NCI-H1092 (cell line): ENCODE measurements around the gene FAM13C.

Experiments
- DNase-seq: peaks from one replicate; lab custom pipeline; 2025; lab: John Stamatoyannopoulos, UW

The FAM13C gene

DNA sequence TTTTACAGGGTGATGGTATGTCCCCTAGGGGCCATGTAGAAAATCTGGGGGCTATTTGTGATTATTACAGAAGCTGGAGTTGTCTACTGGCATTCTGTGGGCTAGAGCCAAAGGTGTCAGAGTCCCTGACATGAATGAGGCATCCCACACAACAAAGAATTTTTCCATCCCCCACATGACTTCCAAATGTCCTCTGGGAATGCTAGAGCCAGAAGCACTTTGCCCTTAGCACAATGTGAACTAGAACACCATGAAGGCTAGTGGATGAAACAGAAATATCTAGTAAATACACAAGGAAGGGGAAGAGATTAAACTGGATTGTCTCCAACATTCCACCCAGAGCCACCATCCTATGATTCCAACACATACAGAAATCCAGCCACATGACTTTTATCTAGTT is 46.9 kb downstream of the FAM13C start:
- DNase-seq: no peak

DNA sequence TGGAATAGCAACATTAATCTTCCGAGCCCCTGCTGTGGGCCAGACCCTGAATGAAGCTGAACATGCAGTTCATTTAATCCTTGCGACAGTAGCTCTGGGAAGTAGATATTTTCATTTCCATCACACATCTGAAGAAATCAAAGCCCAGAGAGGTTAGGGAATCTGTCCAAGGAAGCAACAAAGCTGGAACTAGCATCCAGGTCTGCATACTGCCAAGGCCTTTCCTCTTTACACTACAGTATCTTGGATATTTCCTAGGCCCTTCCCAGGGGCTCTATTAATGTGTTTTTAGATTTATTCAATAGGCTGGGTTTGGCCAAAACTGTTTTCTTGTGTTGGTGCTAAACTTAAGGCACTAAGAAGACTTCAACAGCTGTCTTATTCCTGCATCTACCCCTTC is 48.1 kb downstream of the FAM13C start:
- no peak for DNase-seq

DNA sequence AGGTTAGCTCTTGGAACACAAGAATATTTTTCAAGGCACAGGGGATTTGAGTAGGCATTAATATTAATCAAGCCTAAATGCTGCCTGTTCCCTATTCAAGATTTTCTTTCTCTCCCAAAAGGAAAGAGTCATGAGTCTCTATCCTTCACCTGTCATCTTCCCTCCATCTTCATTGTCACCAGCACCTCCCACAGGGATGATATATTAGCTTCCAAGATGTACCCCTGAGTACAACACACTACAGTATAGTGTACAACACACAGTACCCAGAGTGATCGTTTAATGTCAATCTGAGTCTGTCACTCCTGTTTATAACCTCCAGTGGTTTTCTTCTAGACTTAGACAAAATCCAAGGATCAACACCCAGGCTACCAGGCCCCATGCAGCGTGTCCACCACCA is 50.1 kb downstream of the FAM13C start:
- DNase-seq: no peak

DNA sequence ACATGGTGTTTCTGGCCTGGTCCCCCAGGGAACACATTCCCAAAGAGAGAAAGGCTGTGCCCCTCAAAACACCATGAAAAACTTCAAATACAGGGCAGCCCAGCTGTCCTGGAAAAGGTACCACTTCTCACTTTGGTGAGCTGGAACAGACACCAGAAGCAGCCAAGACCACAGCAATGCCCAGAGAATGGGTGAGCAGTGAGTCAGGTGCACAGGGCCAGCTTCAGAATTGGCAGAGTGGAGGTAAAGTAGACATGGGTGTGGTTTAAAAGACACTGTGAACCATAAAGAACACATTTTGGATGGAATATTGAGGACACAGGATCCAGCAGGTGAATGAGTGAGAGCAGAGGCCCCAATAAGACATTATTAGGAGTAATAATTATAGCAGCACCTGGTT is 51.3 kb downstream of the FAM13C start:
- no peak for DNase-seq

DNA sequence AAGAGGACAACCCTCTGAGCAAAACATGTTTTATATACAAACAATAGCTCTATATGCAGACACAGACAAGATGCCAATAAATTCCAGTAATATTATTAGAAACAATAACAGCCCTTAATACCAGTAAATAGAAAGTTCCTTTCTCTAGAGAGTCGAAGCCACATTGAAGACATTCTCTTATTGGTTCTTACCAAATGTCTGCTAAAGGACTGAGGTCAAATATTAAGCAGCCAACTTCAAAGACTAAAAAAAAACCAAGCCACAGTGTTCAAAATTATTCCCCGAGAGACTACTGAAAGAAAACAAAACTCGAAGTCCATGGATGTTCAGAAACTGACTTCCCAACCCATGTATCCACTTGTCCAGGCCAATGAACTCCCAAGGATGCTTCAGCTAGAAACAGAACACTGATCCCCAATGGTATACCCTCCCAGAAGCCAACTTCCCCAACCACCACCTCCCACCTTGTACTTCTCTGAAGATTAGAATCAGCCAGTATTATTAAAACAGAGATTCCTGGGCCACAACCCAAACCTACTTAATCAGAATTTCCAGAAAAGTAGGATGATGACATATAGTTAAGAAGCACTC is 51.9 kb downstream of the FAM13C start:
- DNase-seq: no peak

DNA sequence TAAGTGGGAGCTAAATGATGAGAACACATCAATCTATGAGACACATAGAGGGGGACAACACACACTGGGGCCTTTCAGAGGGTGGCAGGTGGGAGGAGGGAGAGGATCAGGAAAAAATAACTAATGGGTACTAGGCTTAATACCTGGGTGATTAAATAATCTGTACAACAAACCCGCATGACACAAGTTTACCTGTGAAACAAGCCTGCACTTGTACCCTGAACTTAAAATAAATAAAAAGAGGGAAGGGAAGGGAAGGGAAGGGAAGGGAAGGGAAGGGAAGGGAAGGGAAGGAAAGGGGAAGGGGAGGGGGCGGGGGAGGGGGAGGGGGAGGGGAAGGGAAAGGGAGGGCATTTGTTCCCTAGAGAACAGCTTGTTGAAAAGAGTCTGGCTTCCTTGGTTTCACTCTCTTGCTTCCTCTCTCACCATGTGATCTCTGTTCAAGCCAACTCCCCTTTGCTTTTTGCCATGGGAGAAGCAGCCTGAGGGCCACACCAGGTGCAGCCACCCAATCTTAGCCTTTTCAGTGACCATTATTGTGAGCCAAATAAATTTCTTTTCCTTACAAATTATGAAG is 57.7 kb downstream of the FAM13C start:
- no peak for DNase-seq

DNA sequence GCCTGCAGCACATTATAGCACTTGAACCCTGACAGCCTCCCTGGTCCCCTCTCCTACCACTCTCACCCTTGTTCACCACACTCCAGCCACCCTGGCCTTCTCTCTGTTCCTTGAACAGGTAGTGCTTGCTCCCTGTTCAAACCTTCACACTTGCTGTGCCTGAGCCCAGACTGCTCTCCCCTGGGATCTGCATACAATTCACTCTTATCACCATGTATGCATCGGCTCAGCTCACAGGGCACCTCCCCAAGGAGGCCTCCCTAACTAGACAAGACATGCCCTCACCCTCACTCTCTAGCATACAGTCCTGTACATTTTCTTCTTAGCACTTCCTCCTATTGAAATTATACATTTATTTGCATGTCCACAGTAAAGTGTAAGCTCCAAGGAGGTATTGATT is 59.3 kb downstream of the FAM13C start:
- DNase-seq: no peak

DNA sequence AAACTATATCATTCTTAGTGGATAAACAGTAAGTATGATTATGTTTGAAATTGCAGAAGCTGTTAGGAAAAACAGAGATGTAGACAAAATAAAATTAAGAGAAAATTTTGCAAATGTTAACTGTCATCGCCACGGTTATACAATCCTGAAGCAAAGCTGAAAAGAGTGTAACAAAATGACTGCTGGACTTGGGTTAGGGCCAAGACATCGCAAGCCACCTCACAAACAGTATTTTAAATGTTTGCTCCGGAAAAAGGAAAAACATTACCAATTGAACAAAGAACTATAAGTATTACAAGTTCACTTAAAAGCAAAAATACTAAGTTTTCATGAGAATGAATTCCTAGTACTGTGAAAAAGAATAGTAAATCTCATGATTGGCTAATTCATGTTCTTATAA is 60.0 kb downstream of the FAM13C start:
- no peak for DNase-seq

DNA sequence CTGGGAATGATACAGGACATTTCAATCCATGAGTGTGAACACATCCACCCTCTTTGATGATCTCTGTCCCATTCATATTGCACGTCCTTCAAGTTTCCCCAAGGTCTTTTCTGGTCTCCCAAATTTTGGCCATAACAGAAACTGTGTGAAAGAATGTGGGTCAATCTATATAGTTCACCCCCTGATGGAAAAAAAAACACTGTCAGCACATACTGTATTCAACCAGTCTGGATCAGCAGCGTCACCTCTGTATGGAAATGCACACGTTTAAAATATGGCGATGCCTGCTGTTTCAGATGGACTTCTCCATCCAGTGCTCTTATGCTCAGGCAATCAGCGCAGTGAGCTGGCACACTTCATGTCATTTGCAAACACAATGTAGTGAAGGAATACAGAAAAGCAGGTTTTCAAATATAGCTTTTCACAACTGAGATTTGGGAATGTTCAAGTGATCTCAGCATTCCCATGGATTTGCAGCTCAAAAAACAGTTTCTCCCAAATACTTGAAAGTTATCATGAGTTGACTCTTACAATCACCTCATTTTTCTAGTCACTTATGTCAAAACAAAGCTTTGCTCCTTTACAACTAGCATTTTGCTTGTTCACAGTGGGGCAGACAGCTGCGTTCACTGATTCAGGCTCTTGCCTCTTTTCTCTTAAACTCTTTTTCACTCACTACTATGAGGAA is 61.1 kb downstream of the FAM13C start:
- no peak for DNase-seq

DNA sequence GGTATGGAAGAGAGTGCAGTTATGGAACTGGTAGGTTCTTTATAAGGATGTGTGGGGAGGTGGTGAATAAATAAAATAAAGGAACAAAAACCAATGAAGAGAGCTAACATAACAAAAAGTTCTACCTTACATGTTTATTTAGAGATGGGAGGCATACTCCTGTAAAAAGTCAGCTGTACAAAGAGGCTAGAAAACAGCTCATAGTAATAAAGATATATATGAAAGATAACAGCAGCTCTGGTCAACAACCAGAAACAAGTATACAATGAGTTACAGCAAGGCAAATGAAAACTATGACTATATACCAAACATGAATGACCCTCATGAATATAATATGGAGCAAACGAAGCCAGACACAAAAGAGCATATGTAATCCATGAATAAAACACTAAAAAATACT is 62.0 kb downstream of the FAM13C start:
- DNase-seq: no peak

DNA sequence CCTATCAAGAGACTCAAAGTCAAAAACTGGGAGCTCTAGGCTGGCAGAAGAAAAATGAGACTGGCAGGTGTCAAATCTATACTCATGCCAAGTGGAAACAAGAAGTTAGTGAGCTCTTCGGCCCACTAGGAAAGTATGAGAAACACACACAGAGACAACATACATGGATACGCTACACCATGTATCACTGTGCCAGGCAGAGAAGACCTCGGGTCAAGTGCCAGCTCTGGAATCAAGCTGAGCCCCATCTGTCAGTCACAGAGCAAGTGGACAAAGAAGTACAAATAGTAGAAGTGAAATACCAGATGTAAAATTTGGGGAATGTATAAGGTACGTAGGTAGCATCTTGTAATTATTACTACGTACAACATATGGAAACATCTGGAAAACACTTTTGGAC is 62.4 kb downstream of the FAM13C start:
- DNase-seq: no peak

DNA sequence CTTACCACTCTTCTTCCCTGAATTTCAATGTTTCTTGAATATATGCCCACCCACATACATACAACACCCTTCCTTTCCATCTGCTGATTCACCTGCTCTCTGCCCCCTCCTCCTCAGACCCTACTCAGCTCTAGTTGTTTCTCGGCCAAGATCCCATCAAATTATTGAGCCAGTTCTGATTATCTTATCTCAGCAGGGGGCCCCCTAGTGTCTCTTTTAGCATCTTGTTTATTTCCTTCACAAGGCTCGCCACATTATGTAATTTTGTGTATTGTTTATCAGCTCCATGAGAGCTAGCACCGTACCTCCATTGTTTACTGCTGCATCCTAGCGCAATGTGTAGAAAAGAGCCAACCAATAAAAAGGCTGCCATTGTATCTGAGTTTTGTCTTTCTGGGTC is 71.9 kb downstream of the FAM13C start:
- no peak for DNase-seq

DNA sequence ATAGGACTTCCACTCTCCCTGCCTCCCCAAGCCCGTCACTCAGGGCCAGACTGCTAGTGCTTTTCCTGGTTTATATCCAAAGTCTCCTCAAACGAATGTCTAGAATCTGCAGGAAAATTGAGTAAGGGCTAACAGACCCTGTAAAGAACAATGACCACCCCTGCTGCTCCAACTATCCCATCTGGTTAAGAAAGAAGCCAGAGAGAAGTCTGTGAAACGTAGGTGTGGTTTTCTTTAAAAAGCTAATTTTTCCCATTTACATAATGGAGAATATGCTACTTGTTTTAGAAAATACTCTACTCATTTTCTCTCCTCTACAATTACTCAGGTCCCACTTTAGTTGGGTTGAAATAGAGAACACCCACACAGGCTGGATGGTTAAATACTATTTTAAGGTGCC is 72.5 kb downstream of the FAM13C start:
- DNase-seq: no peak

DNA sequence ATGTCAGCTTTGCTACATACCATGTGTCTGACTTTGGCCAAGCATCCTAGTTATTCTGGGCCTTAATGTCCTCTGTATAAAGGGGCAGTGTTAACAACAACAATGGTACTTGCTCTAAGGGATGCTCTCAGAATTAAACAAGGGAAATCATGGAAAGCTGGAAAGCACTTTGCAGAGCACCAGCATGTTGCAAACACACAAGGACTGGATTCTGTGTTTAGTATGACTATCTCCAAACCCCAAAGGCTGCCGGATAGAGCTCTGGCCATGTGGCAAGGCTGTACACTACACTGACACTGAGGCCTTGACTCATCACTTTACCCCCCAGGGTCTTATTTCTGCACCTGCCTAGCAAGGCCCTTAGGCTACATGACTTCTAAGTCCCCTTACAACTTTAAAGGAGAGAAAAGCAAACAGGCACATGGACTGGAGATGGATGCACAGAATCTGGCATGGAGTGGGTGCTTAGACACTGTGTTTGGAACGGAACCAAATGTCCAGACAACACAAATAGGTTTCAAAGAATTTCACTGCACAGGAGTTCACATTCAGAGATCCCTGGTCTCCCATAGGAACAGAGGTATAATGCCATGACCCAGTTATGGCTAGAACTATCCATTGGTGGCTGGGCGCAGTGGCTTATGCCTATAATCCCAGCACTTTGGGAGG is 74.6 kb downstream of the FAM13C start:
- no peak for DNase-seq

DNA sequence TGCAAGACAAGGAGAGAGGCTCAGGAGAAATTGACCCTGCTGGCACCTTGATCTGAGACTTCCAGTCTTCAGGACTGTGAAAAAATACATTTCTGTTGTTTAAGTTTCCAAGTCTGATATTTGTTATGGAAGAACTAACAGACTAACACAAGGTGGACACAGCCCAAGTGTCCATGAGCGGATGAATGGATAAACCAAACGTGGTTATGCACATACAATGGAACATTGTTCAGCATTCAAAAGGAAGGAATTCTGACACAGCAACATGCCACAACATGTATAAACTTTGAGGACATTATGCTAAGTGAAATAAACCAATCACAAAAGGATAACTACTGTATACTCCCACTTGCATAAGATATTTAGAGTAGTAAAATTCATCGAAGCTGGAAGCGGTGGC is 76.5 kb downstream of the FAM13C start:
- no peak for DNase-seq

DNA sequence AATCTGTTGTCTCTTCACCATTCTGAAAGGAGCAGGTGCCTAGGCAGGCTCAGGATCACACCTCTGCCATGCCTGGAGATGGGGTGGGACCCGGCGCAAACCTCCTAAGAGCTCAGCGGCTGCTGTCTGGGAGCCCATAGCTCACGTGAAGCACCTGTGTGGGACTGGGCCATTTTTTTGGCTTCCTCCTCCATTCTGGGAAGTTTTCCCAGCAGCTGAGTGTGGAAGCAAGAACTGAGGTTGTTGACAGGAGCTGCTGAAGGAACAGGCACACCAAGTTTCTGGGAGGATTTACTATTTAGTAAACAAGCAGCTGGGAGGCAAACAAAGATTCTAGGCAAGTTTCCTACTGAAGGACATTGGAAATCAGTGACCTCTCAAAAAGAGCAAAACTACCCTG is 77.3 kb downstream of the FAM13C start:
- DNase-seq: no peak

DNA sequence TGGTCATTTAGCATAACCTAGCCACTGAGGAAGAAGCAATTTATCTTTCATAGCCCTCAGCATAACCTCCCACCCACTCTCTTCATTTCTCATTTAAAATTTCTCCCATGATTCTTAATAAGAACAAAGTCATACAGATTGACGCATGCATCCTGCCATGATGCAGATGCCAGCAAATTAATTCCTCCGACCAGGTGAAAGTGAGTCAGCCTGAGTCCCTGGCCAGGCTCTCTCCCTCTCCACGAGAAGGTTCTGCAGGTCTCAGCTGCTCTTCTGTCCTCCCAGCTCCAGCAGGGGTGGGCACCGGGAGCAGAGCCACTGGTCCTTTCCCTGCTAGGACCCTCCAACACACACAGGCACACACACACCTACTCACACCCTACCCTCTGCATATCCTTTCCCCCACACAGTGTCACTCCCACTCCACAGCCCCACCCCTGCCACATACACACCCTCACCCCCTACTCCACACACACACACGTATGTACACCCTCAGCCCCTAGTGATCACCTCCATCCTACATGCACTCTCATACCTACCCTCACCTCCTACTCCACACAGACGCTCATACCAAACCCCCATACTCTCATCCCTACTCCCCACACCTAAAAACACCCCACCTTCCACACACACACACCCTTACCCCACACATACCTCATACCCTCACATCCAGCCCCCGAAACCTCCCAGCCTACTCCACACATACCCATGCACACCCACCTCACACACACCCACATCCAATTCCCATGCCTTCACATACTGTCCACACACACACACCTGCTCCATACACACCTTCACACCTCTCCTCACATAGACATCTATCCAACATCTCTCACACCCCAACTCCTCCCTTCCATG is 78.0 kb downstream of the FAM13C start:
- DNase-seq: no peak

DNA sequence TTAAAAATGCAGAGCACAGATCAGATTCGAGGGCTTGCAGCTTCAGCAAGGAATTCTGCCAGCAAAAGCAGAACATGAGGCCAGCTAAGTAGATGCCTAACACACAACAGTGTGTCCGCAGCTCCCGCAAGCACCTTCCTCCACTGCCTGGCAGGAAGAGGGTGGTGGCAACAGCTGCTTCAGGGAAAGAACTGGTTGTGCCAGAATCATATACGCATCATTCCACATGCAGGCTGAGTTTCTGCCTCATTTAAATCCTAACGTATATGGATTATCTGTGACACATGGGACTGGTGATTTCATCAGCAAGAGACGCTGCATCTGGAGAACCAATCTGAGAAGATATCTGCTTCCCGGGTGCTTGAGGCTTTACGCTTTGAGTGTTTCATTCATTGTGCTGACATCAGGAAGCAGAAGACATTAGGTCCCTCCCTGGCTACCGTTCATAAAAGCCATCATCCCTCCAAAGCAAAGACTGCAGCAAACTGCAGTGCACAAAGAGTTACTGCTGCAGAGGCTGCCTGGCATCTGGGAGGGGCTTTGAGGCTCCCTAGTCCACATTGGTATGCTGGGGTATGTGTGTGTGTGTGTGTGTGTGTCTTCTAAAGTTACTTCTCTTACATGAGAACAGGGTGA is 78.8 kb downstream of the FAM13C start:
- DNase-seq: no peak

DNA sequence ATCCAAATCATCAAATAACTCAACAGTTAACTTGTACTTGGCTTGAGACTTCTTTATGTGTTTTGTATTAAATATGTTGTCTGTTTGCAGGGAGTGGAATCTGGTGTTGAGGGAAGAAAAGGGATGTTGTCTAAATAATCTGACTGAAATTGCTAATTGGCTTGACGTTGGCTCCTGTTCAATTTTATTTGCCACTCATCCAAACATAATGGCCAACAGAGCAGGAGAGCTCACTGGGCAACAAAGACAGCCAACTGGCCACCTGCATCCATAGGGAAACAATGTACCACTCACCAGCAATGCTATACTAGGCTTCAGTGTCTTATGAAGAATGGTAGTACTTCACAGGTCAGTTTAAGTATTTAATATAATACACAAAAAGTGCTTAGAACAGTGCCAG is 80.5 kb downstream of the FAM13C start:
- no peak for DNase-seq

DNA sequence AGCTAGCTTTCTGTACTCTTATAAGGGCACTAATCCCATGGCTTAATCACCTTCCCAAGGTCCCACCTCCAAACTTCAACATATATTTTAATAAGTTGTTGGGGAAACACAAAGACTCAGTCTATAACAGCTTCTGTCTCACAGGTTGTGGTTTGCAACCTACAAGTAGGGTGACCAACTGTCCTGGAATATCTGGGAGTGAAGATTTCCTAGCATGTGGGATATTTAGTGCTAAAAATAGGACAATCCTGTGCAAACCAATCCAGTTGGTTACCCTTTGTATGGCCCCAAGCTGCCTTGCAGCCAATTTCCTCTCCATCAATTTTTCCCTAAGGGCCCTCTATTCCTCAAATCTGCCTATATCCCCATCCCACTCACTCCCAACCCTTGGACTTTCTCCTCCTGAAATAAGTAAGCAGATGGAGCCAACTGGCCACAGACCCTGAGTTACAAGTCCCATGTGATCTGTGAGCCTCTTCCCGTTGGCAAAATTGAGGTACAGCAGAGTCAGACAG is 82.3 kb downstream of the FAM13C start:
- DNase-seq: no peak

DNA sequence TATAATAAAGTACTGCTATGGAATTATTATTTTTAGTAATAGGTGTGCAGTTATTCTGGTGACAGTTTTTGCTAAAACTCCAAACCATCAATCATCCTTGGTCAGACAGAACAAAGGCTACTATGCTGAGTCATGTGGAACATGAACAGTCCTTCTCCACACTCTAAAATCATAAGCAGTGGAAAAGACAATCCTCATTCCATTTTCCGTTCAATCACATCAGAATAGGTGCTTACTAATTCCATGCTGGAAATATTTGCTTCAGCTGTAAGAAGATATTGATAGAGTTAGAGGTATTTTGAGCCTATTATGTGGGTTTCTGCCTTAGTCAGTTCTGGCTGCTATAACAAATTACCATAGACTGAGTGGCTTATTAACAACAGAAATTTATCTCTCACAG is 82.9 kb downstream of the FAM13C start:
- no peak for DNase-seq

DNA sequence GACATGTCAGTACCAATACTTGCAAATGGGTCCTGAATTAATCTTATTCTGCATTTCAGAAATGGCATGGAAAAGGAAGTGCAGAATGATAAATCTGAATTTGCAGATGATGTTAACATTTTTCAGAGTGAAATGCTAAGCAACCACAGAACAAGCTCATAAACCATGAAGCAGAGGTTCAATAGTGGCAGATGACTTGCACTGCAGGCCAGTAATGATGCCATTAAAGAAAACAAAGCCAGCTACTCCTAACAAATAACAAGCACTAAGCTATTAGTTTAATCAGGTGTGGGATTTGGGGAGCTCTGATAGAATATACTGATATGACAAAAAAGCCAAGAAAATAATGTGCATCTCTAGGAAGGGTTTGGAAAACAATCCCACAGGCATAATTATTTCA is 85.4 kb downstream of the FAM13C start:
- DNase-seq: no peak
